H1 (cell line): ENCODE results near the gene TSPAN33. TPM values are rescaled to one million over a fixed set of nuclear protein-coding genes. Genes with fewer than 3 reads are reported as not detected.
A peak's percentile ranks its signal among the peaks of the same experiment; 100 is the strongest.

Experiments
- SIN3A ChIP-seq, 2 experiments: IDR thresholded peaks in 1 of 2; conservative IDR thresholded peaks in 1 of 2; 2 replicates each; pipeline ENCODE4 v1.6.1; 2011 to 2012; ENCODE audit warnings: low read length in 2 of 2, improper control_type of control experiment in 1 of 2, low read depth in 1 of 2, mild to moderate bottlenecking in 1 of 2
- TBP ChIP-seq: IDR thresholded peaks from 2 replicates; pipeline ENCODE4 v1.6.1; 2011; ENCODE audit warnings: low read depth, low read length, improper control_type of control experiment
- polyA plus RNA-seq, 7 experiments: library from polyadenylated mRNA; depleted of rRNA in 3 of 7; stranded (reverse) in 5 of 7; unstranded in 2 of 7; fragments of >200 nt in 5 of 7; fragments of 200-250 nt in 2 of 7; gene quantifications; 1 replicate in 5 of 7; 2 replicates in 1 of 7; 4 replicates in 1 of 7; pipeline versions ENCODE4 v1.2.1 to v1.2.3, GENCODE V29; 2011 to 2013; ENCODE audit warnings: missing spikeins in 2 of 7, mixed read lengths in 2 of 7
- total RNA-seq: library from RNA; stranded (reverse); fragmentation: NEBNext Ultra II Directional; extraction: Animal tissue kit (Norgen Biotek cat#: 25700); gene quantifications from 2 replicates; pipeline ENCODE4 v1.2.1, GENCODE V29; 2021

Gene TSPAN33
- total and polyA plus RNA-seq, 2 of the 8 experiments (the other 6 are each of a cell fraction or from before 2014, with no cell fraction given) = 42.8 to 47.1 TPM

- TF ChIP-seq SIN3A (conservative IDR thresholded peaks at IDR 0.05 in 1 of 2, IDR thresholded peaks at IDR 0.05 in 1 of 2; ENCODE audit: low read depth in 1 of 2, low read length in 2 of 2) (peak in 1 of 2 experiments; percentile 51; a peak in 1 of 4 replicates), TBP (peak; percentile 52; the same call in 1 of the 2 replicates)
These were observed 44.6 kb downstream of the TSPAN33 start (continued) for GRCh38 chr7:129188892-129189660.
